ENCODE results near the gene CNNM3. TPM values are rescaled to one million over a fixed set of nuclear protein-coding genes. Genes with fewer than 3 reads are reported as not detected.

The CNNM3 gene
- polyA plus RNA-seq, 5 donors: 26.7 to 37.9 (median 33.4) TPM

GRCh38 chr2:96815326-96816126, 542 bp upstream of the CNNM3 start:
- DNase-seq: peak in 1 of 2 donors; percentile 43

GRCh38 chr2:96816836-96817702, 1.0 kb downstream of the CNNM3 start:
- no peak for DNase-seq

DNA sequence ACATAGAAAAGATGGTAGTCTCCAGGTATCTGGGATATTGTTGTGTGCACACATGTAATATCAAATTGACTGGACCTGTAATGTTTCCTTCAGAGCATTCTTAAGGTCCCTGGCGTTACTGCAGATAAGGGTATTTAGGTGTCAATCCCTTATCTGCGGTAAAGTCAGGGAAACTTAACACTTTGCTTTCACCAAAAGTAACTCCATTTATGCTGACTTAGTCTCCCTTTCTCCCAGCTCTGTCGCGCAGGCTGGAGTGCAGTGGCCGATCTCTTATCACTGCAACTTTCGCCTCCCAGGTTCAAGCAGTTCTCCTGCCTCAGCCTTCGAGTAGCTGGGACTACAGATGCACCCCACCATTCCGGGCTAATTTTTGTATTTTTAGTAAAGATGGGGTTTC, 1.8 kb downstream of the CNNM3 start:
- no peak for DNase-seq

DNA sequence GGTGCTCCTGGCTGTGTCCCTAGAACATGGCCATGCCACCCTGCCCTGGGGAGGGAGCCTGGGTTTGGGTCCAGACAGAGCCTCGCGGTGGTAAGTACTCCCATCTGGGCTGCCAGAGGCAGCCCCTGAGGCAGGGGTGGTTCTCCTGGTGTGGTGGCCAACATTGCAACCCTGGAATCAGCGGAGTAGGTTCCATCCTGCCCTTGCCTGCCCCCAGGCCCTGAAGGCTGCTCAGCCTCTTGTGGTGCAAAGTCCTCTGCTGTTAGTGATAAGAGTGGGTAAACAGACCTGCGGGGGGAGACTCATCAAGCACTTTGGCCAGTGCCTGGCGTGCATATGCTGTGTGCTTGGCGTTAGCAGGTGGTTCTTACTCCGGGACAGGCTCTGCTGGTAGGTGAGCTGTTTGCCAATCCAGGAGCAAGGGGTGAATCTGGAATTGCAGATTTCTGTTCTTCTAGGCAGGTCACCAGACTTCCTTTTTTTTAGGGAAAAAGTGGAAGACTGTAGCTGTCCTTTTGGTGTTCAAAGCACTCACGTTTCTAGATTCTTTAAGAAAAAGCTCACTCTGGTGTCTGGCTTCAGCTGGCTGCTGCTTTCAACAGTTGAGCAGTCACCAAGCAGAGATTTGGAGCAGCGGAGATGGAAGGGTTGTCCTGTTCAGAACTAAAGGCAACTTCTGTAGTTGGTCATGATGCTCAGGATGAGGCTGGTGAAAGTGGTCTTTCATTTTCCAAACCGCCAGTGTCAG, 3.2 kb downstream of the CNNM3 start:
- DNase-seq: no peak

DNA sequence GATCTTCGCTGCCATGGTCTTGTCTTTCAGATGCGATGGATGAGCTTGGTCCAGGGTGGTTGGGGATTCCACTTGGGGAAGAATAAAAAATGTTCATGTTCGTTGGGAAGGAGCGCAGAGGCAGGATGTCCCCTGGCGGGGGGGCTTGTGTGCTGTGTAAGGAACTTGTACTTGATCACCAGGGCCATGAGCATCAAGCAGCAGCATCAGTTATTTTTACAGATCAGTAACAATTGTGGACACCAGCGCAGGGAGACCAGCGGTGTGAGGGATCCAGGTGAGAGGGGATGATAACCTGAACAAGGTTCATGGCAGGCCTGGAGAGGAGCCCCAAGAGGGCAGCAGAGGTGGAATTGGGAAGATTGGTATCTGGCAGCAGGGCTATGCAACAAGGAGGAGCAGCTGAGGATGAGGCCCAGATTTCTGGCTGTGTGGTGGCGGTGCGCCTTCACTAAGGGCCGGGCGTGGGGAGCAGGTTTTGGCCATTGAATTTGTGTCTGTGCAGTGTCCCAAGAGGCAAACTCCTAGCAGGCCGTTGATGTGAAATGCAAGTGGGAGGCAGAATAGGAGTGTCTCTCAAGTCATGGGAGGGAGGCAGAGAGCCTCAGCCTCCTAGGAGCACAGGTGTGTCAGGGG, 3.9 kb downstream of the CNNM3 start:
- DNase-seq: no peak

DNA sequence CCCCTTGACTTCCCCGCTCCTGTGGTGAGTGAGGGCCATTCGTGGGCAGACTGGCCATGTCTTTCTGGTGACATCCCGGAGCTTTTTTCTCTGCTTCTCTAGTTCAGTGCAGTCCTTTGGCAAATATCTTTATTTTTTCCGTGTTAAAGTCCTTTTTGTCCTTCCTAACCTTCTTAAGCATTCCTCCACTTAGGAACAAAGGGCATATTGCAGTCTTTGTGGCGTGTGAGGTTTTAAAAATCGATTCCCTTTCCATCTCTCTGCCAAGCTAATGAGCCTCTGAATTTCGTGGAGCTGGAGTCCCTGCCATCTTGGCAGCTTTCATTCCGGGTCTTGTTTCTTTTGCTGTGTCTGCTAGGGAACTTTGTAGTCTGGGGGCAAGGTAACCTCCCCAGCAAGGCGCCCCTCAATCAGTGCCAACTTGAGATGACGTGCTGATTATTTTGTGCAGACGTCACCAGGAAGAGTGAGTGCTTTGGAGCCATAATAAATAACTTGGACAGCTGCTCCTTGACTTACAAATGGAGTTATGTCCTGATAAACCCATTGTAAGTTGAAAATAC, 5.1 kb downstream of the CNNM3 start:
- DNase-seq: no peak

DNA sequence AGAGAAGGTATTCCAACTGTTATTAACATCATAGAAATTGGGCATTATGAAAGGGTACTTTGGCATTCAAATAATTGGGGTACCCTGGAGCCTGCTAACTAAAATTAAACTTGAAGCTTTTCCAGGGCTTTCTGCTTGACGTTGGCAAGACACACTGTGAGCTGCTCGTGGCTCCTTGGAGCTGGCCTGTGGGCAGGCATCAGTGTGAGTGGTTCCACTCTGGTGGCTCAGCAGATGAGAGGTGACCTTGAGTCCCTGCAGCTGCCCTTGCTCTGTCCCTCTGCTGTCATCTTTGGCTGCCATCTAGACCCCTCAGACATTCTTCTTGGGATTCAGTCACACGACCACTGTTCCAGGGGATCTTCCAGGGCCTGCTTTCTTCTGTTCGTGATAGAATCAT, 6.7 kb downstream of the CNNM3 start:
- DNase-seq: no peak

DNA sequence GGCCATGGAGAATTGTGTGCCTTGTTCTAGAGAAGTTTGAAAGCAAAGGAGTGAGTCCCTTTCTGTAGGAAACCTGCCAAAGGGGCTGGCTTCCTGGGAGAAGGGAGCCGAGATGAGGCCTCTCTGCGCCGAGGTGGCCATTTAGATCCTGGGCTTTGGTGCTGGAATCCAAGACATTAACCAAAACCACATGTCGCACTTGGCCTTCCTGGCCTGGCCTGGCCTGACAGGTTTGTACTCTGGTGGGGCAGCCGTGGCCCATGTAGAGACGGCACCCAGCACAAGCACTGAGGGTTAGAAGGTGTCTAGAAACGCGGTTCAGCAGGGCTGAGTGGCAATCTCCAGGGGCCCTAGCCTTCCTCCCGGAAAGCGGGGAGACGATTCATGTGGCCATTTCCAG, 7.1 kb downstream of the CNNM3 start:
- DNase-seq: no peak

- no peak for DNase-seq
Measured at GRCh38 chr2:96824079-96824870, 8.2 kb downstream of the CNNM3 start.

- DNase-seq: no peak
Measured at GRCh38 chr2:96825057-96825456, 9.0 kb downstream of the CNNM3 start.

GRCh38 chr2:96826546-96827278, 10.6 kb downstream of the CNNM3 start:
- no peak for DNase-seq

DNA sequence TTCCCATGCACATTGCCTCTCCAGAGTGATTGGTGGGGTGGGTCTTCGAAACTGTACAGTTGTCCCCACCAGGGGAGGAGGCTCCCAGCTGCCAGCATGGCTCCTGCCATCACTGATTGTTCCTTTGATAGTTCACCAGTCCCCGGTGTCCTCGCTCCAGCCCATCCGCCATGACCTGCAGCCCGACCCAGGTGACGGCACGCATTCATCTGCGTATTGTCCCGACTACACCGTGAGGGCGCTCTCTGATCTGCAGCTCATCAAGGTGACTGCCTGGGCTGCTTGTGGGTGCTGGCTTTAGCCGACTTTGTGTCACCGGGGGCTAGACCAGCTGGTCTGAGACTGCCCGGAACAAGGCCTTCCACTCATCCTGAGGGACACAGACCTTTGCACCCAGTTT, 12.4 kb downstream of the CNNM3 start:
- no peak for DNase-seq

- DNase-seq: no peak
Measured at GRCh38 chr2:96828874-96829273, 12.8 kb downstream of the CNNM3 start.

DNA sequence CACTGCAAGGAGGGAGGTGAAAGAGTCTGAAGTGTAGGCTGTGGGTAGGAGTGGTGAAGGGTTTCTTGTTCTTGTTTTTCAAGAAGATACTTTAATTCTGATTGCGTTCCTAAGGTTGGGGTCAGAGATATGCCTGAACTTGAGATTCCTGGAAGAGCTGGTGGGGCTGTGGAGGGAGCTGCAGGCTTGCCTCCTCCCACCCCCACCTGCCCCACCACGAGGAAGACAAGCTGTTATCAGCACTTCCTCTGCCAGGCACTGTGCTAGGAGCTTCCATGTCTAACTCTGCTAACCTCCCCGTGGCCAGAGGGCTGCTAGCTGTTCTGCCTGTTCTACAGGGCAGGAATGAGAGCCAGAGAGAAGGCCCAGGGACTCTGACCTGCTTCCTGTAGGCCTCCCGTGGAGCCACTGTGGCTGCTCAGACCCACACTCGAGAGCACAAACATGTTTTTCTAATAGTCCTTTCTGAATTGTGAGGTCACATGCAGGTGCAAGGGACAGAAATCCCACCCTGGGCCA, 14.0 kb downstream of the CNNM3 start:
- DNase-seq: no peak

GRCh38 chr2:96831679-96832078, 15.6 kb downstream of the CNNM3 start:
- no peak for DNase-seq

- no peak for DNase-seq
Measured at GRCh38 chr2:96832408-96832753, 16.3 kb downstream of the CNNM3 start.

DNA sequence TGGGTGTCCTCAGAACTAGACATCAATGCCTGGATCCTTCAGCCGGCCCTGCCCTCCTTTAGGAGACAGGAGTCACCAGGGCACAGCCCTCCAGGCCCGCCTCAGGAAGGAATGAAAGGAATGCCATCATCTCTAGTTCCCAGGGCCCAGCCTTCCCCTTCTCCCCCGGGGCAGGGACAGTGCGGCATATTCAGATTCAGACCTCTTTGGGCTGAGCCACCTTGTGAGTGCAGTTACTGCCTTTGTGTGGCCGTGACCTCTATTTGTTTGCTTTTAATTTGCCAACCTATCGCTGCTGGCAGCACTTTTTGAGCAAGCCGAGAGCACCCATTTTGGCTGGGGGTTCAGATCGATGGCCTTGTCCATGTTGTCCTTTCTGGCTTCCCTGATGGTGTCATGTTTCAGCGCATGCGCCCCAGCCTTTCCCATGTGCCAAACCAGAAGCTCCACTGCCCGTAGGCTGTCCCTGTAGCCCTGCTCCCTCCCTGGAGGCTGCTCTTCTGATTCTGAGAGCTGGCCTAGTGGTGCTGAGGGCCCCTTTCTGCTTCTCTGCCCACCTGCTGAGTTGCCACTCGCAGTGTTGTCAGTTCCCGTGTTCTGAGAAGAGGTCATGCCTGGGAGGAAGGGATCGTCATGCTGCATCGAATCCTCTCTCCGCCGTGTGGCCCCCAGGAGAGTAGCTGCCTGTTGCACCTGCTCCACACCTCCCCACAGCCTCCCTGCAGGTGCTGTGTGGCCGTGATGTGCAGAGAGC, 16.9 kb downstream of the CNNM3 start:
- DNase-seq: peak; percentile 65 to 70

GRCh38 chr2:96835830-96836229, 19.8 kb downstream of the CNNM3 start:
- DNase-seq: no peak

- DNase-seq: no peak
Measured at GRCh38 chr2:96837575-96837974, 21.5 kb downstream of the CNNM3 start.

Measured in right lung (tissue), 5 donors.